H1 (cell line): Measurements from ENCODE around the gene MAN1A2.

Experiments used
- CBX8 ChIP-seq: fragments of 300-800, 300-1000 bp; sonication (generic); IDR thresholded peaks from 2 replicates; pipeline ENCODE4 v1.7.1; 2016; ENCODE audit warnings: low read depth, low read length, borderline replicate concordance
- CEBPB ChIP-seq: IDR thresholded peaks from 2 replicates; pipeline ENCODE4 v1.6.1; 2012; ENCODE audit warnings: low read depth, low read length
- CHD1 ChIP-seq: IDR thresholded peaks from 2 replicates; pipeline ENCODE4 v1.6.1; 2012; ENCODE audit warnings: low read depth, low read length, improper control_type of control experiment
- EP300 ChIP-seq, 2 experiments: IDR thresholded peaks; 1 replicate in 1 of 2; 2 replicates in 1 of 2; pipeline ENCODE4 v1.6.1; 2011 to 2012; ENCODE audit warnings: low read depth in 2 of 2, low read length in 2 of 2, mild to moderate bottlenecking in 2 of 2, borderline replicate concordance in 1 of 2, inconsistent platforms in 1 of 2, moderate library complexity in 1 of 2
- EZH2 ChIP-seq: fragments of 200-600 bp; sonication (generic); IDR thresholded peaks from 2 replicates; pipeline ENCODE4 v1.7.1; 2012; ENCODE audit warnings: low read depth, mild to moderate bottlenecking, moderate library complexity, low read length, inconsistent platforms; ENCODE audit not compliant: severe bottlenecking
- JUN ChIP-seq: IDR thresholded peaks from 2 replicates; pipeline ENCODE4 v1.6.1; 2011; ENCODE audit warnings: low read depth, mild to moderate bottlenecking, improper control_type of control experiment, low read length
- JUND ChIP-seq: IDR thresholded peaks from 2 replicates; pipeline ENCODE4 v1.6.1; 2011; ENCODE audit warnings: mild to moderate bottlenecking, improper control_type of control experiment, low read length
- MAX ChIP-seq: IDR thresholded peaks from 2 replicates; pipeline ENCODE4 v1.6.1; 2012; ENCODE audit warnings: inconsistent platforms
- POLR2A ChIP-seq, 2 experiments: IDR thresholded peaks; 1 replicate in 1 of 2; 2 replicates in 1 of 2; pipeline ENCODE4 v1.6.1; 2011; ENCODE audit warnings: low read depth in 2 of 2, low read length in 2 of 2, mild to moderate bottlenecking in 2 of 2; ENCODE audit errors: control extremely low read depth in 1 of 2
- SUZ12 ChIP-seq: fragments of 200-600 bp; sonication (generic); IDR thresholded peaks from 2 replicates; pipeline ENCODE4 v1.6.1; 2012; ENCODE audit warnings: mild to moderate bottlenecking, inconsistent platforms, low read length, moderate library complexity, mixed read lengths
- TCF12 ChIP-seq: IDR thresholded peaks from 2 replicates; pipeline ENCODE4 v1.6.1; 2011; ENCODE audit warnings: low read depth, mild to moderate bottlenecking, low read length
- TF ChIP-seq, protein P1 (sequence below), 3 experiments: IDR thresholded peaks; 1 replicate in 2 of 3; 2 replicates in 1 of 3; pipeline versions ENCODE4 v1.5.1 to v1.6.1; 2011; ENCODE audit warnings: low read length in 3 of 3, mild to moderate bottlenecking in 3 of 3, inconsistent platforms in 2 of 3, low read depth in 1 of 3, moderate library complexity in 1 of 3; ENCODE audit not compliant: insufficient read depth in 1 of 3; ENCODE audit errors: control extremely low read depth in 1 of 3

GRCh38 chr1:117425050-117425734 lies 57.9 kb downstream of the MAN1A2 start:
- TF ChIP-seq CHD1, result no peak
- TF ChIP-seq, protein P1, sequence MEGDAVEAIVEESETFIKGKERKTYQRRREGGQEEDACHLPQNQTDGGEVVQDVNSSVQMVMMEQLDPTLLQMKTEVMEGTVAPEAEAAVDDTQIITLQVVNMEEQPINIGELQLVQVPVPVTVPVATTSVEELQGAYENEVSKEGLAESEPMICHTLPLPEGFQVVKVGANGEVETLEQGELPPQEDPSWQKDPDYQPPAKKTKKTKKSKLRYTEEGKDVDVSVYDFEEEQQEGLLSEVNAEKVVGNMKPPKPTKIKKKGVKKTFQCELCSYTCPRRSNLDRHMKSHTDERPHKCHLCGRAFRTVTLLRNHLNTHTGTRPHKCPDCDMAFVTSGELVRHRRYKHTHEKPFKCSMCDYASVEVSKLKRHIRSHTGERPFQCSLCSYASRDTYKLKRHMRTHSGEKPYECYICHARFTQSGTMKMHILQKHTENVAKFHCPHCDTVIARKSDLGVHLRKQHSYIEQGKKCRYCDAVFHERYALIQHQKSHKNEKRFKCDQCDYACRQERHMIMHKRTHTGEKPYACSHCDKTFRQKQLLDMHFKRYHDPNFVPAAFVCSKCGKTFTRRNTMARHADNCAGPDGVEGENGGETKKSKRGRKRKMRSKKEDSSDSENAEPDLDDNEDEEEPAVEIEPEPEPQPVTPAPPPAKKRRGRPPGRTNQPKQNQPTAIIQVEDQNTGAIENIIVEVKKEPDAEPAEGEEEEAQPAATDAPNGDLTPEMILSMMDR (IDR thresholded peaks at IDR 0.05; ENCODE audit: control extremely low read depth in 1 of 3, insufficient read depth in 1 of 3, low read depth in 1 of 3, low read length in 3 of 3), result no peak
- TF ChIP-seq CEBPB, result no peak
- no peak for TF ChIP-seq EZH2
- TF ChIP-seq POLR2A (IDR thresholded peaks at IDR 0.05; ENCODE audit: control extremely low read depth in 1 of 2, low read depth in 2 of 2, low read length in 2 of 2), result no peak
- no peak for TF ChIP-seq MAX
- no peak for TF ChIP-seq TCF12
- TF ChIP-seq CBX8, result no peak
- TF ChIP-seq EP300 (IDR thresholded peaks at IDR 0.05; ENCODE audit: borderline replicate concordance in 1 of 2, low read depth in 2 of 2, low read length in 2 of 2), result no peak
- TF ChIP-seq SUZ12, result no peak
- TF ChIP-seq JUN, result no peak
- TF ChIP-seq JUND, result no peak
